Esophagus squamous epithelium (tissue), 5 donors: ENCODE results near the gene CD5L. TPM values are rescaled to one million over a fixed set of nuclear protein-coding genes. Genes with fewer than 3 reads are reported as not detected.

ENCODE experiments used
- DNase-seq: peaks from one replicate; lab custom pipeline; 2025; lab: John Stamatoyannopoulos, UW
- H3K27ac ChIP-seq, 4 donors: fragments of 200-600 bp; sonication (generic); one replicate each; pipeline ENCODE4 v1.5.1; 2016 to 2019; ENCODE audit warnings: mild to moderate bottlenecking in 1 of 4
- H3K27me3 ChIP-seq, 4 donors: fragments of 200-600 bp; sonication (generic); 1 replicate in 3 of 4; 2 replicates in 1 of 4; pipeline versions ENCODE4 v1.5.1 to v1.6.0; 2017 to 2021; ENCODE audit warnings: antibody characterized with exemption in 1 of 4
- H3K36me3 ChIP-seq, 3 donors: fragments of 200-600 bp; sonication (generic); one replicate each; pipeline ENCODE4 v1.5.1; 2016 to 2019
- H3K4me1 ChIP-seq, 3 donors: fragments of 200-600 bp; sonication (generic); one replicate each; pipeline ENCODE4 v1.5.1; 2017 to 2019
- H3K4me3 ChIP-seq, 4 donors: fragments of 200-600 bp; sonication (generic); 1 replicate in 3 of 4; 2 replicates in 1 of 4; pipeline ENCODE4 v1.5.1; 2016 to 2019; ENCODE audit warnings: mild to moderate bottlenecking in 2 of 4, moderate library complexity in 1 of 4
- H3K9me3 ChIP-seq, 3 donors: fragments of 200-600 bp; sonication (generic); one replicate each; pipeline ENCODE4 v1.5.1; 2016 to 2019
- POLR2A ChIP-seq, 4 donors: fragments of 450-650 bp; IDR thresholded peaks; one replicate each; pipeline ENCODE4 v1.6.1; 2017; ENCODE audit warnings: antibody characterized with exemption in 4 of 4, mild to moderate bottlenecking in 4 of 4, moderate library complexity in 3 of 4
- WGBS, 2 donors: methylation state at CpG; one replicate each; pipeline ENCODE4 v1.1.5; 2018; 5-methylcytosine and 5-hydroxymethylcytosine counted together
- intact Hi-C: fragments of 100-400 bp; cut with DNase I; formaldehyde crosslinking; loops from one replicate; pipeline ENCODE4 v1.15.0; 2022
- total RNA-seq, 4 donors: library from RNA; depleted of rRNA; stranded (reverse); fragments of >200 nt; gene quantifications; one replicate each; pipeline ENCODE4 v1.1.0, GENCODE V29; 2016
- TF ChIP-seq, protein P1 (sequence below), 6 experiments: fragments of 450-650 bp in 4 of 6; fragments of 200-600 bp in 2 of 6; sonication (generic) in 2 of 6; IDR thresholded peaks; one replicate each; pipeline ENCODE4 v1.5.1; 2016 to 2019; ENCODE audit warnings: antibody characterized with exemption in 6 of 6, mild to moderate bottlenecking in 4 of 6, moderate library complexity in 4 of 6
- donor health status: DM: yes; HTN: yes; CAD: no.

The CD5L gene
- total RNA-seq, 4 donors from 2014 or later: 0.19 TPM; not detected in 3

DNA sequence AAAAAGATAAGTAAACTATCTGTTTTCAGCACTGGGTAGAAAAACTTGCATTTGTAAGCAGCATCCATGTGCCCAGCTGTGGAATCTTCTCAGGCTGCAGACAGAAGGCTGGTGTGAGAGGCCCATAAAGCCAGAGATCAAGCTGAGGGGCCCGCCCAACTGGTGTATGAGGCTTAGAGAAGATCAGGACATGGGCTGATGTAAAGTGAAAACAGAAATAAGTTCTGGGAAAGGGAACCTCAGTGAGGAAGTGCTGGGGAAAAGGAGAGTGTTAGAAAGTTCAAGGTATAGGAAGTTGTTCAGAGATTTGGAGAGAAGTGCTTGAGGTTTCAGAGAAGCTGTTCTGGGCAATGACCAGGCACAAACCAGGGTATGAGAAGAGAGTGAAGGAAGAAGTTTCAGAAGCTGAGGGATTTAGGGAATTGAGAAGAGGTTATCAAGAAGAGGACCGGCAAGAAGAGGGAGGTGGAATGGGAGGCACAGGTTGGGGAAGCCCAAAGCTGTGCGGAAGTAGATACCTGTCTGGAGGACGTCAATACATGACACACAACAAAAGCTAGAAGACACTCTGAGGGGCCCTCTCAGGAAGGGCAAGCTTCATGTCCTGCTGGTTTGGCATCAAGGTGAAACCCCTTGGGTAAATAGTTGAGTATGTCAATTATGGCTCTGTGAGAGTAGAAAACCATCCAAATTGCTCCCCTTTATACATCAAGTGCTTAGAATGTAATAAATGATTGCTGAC, 2.7 kb upstream of the CD5L start:
- Histone ChIP-seq H3K36me3 (no peaks in the 10 kb centered on the region), H3K27me3 (no peaks in the 10 kb centered on the region), H3K4me3 (no peak overlapping the region), H3K4me1 (no peaks in the 10 kb centered on the region), H3K27ac (no peak overlapping the region), H3K9me3 (no peaks in the 10 kb centered on the region)
- TF ChIP-seq, protein P1, sequence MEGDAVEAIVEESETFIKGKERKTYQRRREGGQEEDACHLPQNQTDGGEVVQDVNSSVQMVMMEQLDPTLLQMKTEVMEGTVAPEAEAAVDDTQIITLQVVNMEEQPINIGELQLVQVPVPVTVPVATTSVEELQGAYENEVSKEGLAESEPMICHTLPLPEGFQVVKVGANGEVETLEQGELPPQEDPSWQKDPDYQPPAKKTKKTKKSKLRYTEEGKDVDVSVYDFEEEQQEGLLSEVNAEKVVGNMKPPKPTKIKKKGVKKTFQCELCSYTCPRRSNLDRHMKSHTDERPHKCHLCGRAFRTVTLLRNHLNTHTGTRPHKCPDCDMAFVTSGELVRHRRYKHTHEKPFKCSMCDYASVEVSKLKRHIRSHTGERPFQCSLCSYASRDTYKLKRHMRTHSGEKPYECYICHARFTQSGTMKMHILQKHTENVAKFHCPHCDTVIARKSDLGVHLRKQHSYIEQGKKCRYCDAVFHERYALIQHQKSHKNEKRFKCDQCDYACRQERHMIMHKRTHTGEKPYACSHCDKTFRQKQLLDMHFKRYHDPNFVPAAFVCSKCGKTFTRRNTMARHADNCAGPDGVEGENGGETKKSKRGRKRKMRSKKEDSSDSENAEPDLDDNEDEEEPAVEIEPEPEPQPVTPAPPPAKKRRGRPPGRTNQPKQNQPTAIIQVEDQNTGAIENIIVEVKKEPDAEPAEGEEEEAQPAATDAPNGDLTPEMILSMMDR (IDR thresholded peaks at IDR 0.05): no peak
- intact Hi-C loops: no loop called here
- WGBS, 2 donors: 62 to 69% methylated on average over 4 of the region's 4 CpGs
- no peak for DNase-seq

DNA sequence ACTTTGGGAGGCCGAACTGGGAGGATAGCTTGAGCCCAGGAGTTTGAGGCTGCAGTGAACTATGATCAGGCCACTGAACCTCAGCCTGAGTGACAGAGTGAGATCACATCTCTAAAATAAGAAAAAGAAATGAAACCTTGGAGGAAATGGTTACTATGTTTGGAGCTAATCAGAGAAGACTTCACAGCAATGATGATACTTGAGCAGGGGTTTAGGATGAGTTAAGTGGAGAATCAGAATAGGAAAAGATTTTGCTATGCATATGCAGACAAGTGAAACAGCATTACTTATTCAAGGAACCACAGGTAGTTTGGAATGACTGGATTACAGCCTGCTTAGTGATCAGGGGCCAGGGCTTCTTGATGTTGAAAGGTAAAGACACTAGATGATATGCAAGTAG, 1.3 kb upstream of the CD5L start:
- WGBS, 2 donors: 46 to 90% methylated on average over 1 of the region's 1 CpG
- Histone ChIP-seq H3K9me3 (no peaks in the 10 kb centered on the region), H3K4me1 (no peaks in the 10 kb centered on the region), H3K4me3 (no peak overlapping the region), H3K27me3 (no peaks in the 10 kb centered on the region), H3K27ac (no peak overlapping the region), H3K36me3 (no peaks in the 10 kb centered on the region)
- TF ChIP-seq, protein P1 (IDR thresholded peaks at IDR 0.05): no peak
- no peak for TF ChIP-seq POLR2A (IDR thresholded peaks at IDR 0.05)
- intact Hi-C loops: no loop called here
- no peak for DNase-seq

DNA sequence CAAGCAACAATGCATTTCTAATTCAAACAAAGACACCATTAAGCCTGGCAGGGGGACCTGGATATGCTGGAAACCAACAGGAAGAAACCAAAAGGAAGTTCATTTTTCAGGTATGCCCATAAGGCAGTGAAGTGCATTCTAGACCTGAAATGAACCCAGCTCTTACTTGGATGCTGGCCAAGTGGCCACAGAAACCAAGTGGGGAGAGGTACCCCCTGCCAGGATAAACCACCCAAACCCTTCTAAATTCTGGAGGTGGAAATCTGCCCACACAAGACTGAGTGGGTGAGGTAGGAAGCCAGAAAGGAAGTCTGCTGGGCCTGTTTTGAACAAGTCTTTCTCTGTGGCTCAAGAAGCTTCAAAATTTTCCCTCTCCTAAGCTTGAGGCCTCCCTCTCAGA, 2.6 kb downstream of the CD5L start:
- Histone ChIP-seq H3K27ac (no peak overlapping the region), H3K4me1 (no peaks in the 10 kb centered on the region), H3K27me3 (no peaks in the 10 kb centered on the region), H3K4me3 (no peak overlapping the region), H3K9me3 (no peaks in the 10 kb centered on the region), H3K36me3 (no peaks in the 10 kb centered on the region)
- TF ChIP-seq POLR2A (IDR thresholded peaks at IDR 0.05): no peak
- TF ChIP-seq, protein P1 (IDR thresholded peaks at IDR 0.05): no peak
- no peak for DNase-seq
- intact Hi-C loops: no loop called here

DNA sequence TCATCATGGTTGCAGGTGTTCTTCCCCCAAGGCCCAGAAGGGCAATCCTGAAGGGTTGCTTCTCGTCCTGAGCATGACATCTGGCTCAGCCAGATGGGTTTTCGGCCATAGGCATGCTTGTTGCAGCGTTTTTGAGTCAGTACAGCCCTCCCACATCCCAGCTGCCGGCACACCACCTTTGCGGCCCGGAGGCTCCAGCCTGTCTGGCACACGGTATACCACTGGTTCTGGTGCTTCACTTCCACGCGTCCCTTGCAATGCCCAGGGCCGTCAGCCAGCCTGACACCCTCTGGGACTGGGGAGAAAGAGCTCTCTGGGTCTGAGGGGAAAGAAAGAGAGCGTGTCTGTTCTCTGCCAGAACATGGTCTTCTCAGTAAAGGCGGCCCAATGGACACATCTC, 7.2 kb downstream of the CD5L start:
- no peak overlapping the region for H3K27ac ChIP-seq
- H3K4me3 ChIP-seq: no peak overlapping the region
- no peak for TF ChIP-seq POLR2A (IDR thresholded peaks at IDR 0.05)
- TF ChIP-seq, protein P1 (IDR thresholded peaks at IDR 0.05): no peak
- H3K27me3 ChIP-seq: no peaks in the 10 kb centered on the region
- no peak for DNase-seq
- no peaks in the 10 kb centered on the region for H3K36me3 ChIP-seq
- intact Hi-C loops: no loop called here
- no peaks in the 10 kb centered on the region for H3K9me3 ChIP-seq
- H3K4me1 ChIP-seq: no peaks in the 10 kb centered on the region
- WGBS, 2 donors: 63 to 82% methylated on average over 9 to 11 of the region's 12 CpGs

DNA sequence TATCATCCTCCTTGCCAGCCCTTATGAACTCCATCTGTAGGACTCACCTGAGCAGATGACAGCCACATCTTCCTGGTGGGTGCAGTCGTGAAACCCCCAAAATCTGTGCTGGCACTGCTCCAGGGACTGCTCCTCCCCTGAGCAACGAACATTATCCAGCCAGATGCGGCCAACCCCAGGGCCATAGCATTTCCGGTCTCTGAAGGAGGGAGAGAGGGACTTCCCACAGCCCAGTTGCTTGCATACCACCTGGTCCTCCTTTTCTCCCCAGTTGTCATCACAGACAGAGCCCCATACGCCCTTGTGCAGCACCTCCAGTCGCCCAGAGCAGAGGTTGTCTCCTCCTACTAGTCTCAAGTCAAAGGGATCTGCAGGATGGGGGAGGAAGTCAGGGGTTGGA, 8.5 kb downstream of the CD5L start:
- no peak for DNase-seq
- WGBS, 2 donors: 33 to 76% methylated on average over 1 to 6 of the region's 6 CpGs
- Histone ChIP-seq H3K27me3 (no peaks in the 10 kb centered on the region), H3K9me3 (no peaks in the 10 kb centered on the region), H3K27ac (no peak overlapping the region), H3K4me3 (no peak overlapping the region), H3K4me1 (no peaks in the 10 kb centered on the region), H3K36me3 (no peaks in the 10 kb centered on the region)
- intact Hi-C loops: no loop called here
- TF ChIP-seq, protein P1 (IDR thresholded peaks at IDR 0.05): no peak
- TF ChIP-seq POLR2A (IDR thresholded peaks at IDR 0.05): no peak
